Lower leg skin (tissue), 3 donors: ENCODE results near the gene PEX11G.

Experiments used
- CTCF ChIP-seq, 3 donors: fragments of 450-650 bp; IDR thresholded peaks; one replicate each; pipeline ENCODE4 v1.5.1; 2016; ENCODE audit warnings: antibody characterized with exemption in 3 of 3, mild to moderate bottlenecking in 3 of 3, moderate library complexity in 2 of 3
- POLR2A ChIP-seq, 2 donors: fragments of 450-650 bp; IDR thresholded peaks; one replicate each; pipeline ENCODE4 v1.6.1; 2016 to 2017; ENCODE audit warnings: antibody characterized with exemption in 2 of 2, mild to moderate bottlenecking in 1 of 2, moderate library complexity in 1 of 2

DNA sequence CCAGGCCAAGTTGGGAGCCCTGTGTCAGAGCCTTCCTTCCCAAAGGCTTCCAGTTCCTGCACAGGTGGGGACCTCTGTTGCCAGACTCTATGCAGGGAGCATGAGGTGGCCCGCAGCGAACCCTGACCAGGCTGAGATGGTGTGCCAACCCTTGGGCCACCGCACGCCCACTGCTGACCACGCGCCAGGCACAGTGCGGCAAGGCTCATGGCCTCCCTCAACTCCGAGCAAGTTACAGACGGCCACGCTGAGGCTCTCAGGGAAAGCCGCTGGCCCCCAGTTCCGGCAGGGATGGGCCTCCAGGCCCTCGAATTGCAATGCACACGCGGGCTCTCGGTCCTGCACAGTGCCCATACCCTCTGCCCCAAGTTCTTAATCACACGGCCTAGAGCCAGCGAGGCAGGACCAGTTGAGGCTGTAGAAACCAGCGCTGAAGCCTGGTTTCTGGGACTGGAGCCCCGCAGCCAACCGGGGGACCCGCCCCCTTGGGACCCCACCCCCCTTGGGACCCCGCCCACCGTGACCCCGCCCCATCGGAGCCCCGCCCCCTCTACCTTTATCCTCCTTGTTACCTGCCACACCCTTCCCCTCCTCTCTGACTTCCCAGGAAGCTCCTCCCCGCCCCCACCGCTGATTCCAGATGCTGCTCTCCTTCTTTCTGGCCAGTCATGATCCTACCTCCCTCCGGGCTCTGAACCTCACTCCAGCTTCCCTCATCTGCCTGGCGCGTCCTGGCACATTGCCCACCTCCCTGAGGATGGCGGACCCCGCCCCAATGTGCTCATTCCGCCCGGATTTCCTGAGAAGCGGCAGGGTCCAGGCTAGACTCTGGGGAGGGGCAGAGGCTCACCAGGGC is 6.0 kb downstream of the PEX11G start:
- TF ChIP-seq CTCF (IDR thresholded peaks at IDR 0.05) = no peak
- no peak for TF ChIP-seq POLR2A (IDR thresholded peaks at IDR 0.05)
